ENCODE data around the gene DMD.
"Not testable (repeated sequence)": the region's sequence is repeated elsewhere in the genome, so short reads cannot be mapped to it uniquely, and the experiment has no call there.

The DMD gene

GRCh38 chrX:32597777-32598176 lies 613.6 kb downstream of the DMD start:
- DNase-seq, result no peak

GRCh38 chrX:32592786-32593185 lies 618.6 kb downstream of the DMD start:
- no peak for DNase-seq

DNA sequence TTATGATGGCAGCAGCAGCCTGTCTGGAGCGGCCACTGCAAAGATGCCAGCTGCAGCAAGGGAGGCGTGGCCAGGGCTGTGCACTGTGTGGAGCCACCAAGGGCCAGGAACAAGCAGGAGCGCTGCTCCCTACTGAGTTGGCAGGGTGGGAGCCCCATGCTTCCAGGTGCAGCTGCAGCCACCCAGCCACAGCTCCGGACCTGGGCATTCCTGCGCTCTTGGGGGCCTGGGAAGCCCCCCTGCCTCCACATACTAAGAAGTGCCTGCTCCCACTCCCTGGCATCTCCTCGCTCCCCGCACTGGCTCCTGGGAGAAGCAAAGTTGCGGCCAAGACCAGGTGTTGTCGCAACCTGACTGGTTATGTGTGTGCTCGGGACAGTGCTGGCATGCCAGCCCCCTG lies 619.8 kb downstream of the DMD start:
- no peak for DNase-seq

DNA sequence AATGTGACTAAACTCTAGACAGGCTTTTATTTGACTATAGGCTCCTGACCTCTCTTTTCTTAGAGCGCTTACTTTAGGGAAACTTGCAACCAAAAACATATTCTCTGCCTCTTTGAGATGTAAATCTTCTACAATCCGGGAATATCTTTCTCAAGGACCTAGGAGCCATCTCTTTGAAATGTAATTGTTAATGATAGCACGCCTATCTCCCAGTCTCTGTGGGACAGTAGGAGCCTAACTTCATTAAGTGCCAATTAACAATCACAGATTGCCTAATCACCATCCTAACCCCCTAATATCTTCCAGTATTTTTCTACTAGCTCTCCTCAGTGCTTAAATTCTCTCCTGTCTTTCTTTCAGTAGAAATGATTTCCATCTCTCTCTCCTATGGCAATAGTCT lies 628.6 kb downstream of the DMD start:
- no peak for DNase-seq

GRCh38 chrX:32576885-32577284 lies 634.5 kb downstream of the DMD start:
- no peak for DNase-seq

DNA sequence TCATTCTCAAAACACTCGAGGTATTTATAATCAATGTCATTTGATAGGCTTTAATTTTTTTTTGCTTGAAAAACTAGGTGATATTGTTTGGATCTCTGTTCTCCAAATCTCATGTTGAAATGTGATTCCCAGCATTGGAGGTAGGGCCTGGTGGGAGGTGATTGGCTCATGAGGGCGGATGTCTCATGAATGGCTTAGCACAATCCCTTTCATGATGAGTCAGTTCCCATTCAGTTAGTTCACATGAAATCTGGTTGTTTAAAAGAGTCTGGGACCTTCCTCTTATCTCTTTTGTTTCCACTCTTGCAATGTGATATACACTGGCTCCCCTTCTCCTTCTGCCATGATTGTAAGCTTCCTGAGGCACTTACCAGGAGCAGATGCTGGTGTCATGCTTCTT lies 638.7 kb downstream of the DMD start:
- no peak for DNase-seq

GRCh38 chrX:32571579-32571978 lies 639.8 kb downstream of the DMD start:
- no peak for DNase-seq

- DNase-seq, result no peak
These were observed 649.1 kb downstream of the DMD start for GRCh38 chrX:32562261-32562660.

GRCh38 chrX:32545101-32545500 lies 666.2 kb downstream of the DMD start:
- DNase-seq, result no peak

- no peak for DNase-seq
These were observed 672.8 kb downstream of the DMD start for GRCh38 chrX:32538554-32538953.

DNA sequence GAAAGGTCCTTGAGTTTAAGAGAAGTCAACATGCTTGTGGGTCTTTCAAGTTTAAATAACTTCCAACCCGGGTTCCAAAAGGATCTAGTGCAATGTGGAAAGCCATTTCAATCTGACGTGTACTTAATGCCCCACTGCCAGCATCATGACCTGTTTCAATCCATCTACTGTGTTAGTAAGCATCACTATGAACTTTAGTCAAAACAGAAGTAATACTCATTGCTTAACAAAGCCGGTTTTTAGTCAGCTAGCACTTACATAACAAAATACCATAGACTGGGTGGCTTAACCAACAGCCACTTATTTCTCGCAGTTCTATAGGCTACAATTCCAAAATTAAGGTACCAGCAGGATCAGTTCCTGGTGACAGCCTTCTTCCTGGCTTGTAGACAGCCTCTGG lies 677.5 kb downstream of the DMD start:
- no peak for DNase-seq

GRCh38 chrX:32532262-32532661 lies 679.1 kb downstream of the DMD start:
- DNase-seq, result no peak

DNA sequence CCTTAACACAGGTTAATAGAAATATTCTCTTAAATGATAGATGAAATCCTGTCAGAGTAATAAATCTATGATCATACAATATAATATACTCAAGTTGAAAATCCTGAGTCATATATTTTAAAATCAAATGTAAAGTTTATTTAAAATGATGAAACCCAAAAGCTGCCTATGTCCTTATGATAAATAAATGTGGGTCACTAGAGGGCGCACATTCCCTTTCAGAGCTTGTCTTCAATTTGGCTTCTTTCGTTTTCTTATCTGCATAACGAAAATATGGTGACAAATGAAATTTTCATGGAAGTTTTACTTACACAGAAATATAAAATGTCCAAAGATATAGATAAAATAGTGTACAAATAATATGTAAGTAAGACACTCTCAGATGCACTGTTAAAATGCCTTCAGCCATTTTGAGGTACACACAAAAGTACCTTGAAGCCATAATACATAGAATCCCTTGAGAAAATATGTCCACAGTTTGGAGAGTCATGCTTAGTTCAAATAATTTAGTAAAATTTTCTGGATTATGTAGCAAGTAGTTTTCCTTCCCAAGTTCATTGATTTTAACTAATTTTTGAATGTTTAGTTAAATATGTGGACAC lies 680.4 kb downstream of the DMD start:
- no peak for DNase-seq

DNA sequence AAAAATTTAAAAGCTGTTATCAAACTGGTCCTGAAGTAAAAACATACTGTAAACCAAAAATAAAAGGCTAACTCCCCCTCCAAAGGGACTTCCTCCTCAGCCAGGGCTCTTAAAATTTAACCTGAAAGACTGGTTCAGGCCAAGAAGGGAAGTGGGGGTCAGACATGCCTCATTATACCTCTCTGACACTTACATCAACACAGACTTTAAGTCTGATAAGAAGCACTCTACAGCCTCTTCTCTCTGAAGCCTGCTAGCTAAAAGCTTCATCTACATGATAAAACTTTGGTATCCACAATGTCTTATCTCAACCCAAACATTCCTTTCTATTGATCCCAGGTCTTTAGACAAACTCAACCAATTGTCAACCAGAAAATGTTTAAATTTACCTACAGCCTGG lies 682.9 kb downstream of the DMD start:
- not testable (repeated sequence) for DNase-seq

GRCh38 chrX:32525234-32525633 lies 686.1 kb downstream of the DMD start:
- DNase-seq, result no peak

DNA sequence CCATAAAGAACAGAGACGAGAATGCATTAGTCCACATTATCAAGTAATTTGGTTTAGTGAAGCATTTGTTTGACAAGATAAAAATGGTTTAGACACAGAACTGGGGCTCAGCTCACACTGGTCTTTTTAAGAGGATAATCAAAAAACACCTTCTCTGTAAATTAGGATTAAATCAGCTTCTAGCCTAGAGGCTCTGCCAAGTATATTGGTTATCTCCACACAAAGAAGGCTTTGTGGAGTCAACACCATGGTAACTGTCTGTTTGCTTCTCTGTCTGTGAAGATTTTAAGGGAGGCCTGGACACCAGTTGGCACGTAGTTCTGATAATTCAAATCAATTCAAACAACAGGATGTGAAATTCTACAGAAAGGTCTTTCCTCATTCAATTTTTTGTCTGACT lies 687.0 kb downstream of the DMD start:
- no peak for DNase-seq

- DNase-seq, result no peak
These were observed 690.6 kb downstream of the DMD start for GRCh38 chrX:32520789-32521188.

DNA sequence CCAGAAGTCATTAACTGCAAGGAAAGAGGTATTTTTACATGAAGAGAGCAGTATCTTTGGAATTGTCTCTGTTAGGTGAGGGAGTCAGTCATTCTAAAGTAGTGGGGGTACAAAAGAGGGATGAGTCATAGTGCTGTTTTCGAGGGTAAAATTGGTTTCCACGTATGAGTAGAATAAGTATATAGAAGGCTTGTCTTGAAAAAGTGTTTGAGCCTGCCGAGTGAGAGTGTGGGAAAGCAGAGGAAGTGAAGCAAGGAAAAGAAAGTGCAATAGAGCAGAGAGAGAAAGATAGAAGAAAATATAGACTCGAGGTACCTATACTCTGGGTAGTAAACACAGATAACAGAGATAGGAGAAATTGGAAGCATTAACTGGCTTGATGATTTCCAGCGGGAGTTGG lies 696.4 kb downstream of the DMD start:
- no peak for DNase-seq

DNA sequence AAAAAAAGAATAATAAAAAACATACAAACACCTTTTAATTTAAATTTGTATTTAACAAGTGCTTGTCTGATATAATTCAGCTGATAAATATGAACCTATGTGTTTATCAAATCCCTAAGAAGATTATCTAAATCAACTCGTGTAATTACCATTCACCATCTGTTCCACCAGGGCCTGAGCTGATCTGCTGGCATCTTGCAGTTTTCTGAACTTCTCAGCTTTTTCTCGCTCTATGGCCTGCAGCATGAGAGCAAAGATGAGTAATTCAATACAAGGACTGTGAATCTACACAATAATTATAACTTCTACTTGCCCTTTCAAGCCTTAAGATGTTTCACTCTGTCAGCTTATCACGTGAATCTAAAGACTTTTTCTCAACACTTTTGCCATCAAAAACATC lies 709.7 kb downstream of the DMD start:
- DNase-seq, result no peak

- no peak for DNase-seq
These were observed 714.7 kb downstream of the DMD start for GRCh38 chrX:32496671-32497070.

DNA sequence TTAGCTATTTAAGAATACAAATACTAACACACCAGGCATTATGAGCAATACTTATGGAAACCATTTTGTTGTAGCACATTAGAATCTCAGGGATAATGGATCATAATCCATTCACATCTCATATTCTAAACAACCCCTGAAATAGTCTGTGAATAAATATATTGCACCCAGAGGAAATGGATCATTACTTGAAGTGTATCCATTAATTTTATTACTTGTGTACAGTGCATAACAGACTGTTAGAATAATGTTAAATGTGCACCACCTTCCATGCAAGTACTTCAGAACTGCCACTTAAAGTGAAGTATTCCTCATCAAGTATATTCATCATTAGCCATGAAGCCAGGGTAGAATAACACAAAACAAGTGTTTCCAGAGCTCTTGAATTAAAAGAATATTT lies 715.5 kb downstream of the DMD start:
- no peak for DNase-seq

DNA sequence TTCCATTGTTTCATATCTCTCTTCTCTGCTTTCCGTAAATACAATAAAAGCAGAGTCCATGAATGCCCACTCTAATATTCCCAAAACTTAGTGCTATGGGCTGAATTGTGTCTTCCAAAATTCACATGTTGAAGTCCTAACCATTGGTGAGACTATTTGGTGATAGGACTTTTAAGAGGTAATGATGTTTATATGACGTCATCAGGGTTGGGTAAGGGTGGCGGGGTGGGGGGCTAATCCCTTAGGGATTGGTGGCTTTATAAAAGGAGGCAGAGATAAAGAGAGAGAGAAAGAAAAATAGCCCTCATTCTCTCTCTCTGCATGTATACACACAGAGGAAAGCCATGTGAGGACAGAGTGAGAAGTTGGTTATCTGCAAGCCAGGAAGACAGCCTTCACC lies 722.2 kb downstream of the DMD start:
- no peak for DNase-seq

GRCh38 chrX:32483534-32484136 lies 727.7 kb downstream of the DMD start:
- DNase-seq, result no peak

GRCh38 chrX:32480019-32480418 lies 731.3 kb downstream of the DMD start:
- no peak for DNase-seq

GRCh38 chrX:32472364-32472763 lies 739.0 kb downstream of the DMD start:
- DNase-seq, result no peak

Measured in activated gamma-delta T cell (primary cell).